ENCODE data around the gene CASR. TPM values are rescaled to one million over a fixed set of nuclear protein-coding genes. Genes with fewer than 3 reads are reported as not detected.

CASR gene
- total RNA-seq, 1 donor from 2014 or later: 0.06 TPM

- H3K4me3 ChIP-seq (ENCODE audit: low read depth, low read length): no peak overlapping the region
- DNase-seq (ENCODE audit: low read depth): no peak
- no peak for TF ChIP-seq CTCF (conservative IDR thresholded peaks at IDR 0.05; ENCODE audit: low read depth, low read length)
Observed at GRCh38 chr3:122307976-122308375, 124.5 kb downstream of the CASR start.

DNA sequence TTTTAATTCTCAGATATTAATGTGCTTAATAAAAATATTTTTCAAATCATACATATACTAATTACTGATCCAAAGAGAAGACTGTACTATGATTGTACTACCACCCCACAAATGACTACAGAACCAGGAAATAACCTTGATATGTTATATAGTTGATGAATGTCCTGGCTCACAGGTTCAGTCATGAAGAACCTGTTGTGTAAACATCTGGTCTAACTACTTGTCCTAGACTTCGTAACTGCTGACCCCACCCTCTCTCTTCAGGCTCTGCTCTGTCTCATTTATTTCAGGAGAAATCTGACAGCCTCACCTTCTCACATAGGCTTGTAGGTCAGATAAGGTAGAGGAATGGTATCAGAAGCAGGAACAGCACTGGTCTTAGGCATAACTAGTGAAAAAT is 126.9 kb downstream of the CASR start:
- TF ChIP-seq CTCF (conservative IDR thresholded peaks at IDR 0.05; ENCODE audit: low read depth, low read length): no peak
- DNase-seq (ENCODE audit: low read depth): no peak
- H3K4me3 ChIP-seq (ENCODE audit: low read depth, low read length): no peak overlapping the region

DNA sequence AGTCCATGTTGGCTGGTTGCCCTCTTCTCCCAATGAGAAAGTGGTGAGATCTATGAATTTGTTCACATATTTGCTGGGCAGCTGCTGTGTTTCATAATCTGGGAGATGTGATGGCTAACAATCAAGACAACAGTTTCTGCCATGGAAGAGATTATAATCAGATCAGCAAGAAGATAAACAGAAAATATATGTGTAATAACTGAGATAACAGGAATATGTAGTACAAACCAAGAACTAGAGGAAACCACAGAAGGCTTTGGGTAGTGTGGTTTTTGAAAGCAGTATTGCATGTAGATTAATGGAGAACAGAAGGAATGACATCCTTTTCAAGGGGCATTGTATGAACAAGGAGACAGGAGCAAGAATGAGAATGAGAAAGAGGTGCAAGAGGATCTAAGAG is 129.4 kb downstream of the CASR start:
- no peak for DNase-seq (ENCODE audit: low read depth)
- H3K4me3 ChIP-seq (ENCODE audit: low read depth, low read length): no peak overlapping the region
- TF ChIP-seq CTCF (conservative IDR thresholded peaks at IDR 0.05; ENCODE audit: low read depth, low read length): no peak

DNA sequence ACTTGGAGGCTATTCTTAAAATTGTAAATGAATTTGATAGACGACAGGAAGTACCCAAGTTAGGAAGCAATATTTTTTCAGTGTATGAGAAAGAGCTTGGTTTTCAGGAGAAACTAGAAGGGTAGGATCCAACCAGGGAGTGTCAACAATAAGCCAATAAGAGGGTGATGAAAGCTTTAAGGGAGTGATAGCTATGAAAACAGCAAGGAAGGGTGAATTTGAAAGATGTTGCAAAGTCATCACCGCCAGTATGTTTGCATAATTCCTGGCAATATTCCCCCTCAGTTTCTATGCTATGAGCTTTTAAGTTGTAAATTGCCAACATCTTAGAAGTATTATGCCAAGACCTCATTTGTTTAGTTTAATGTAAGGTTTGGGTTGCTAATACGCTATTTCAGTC is 129.8 kb downstream of the CASR start:
- H3K4me3 ChIP-seq (ENCODE audit: low read depth, low read length): no peak overlapping the region
- DNase-seq (ENCODE audit: low read depth): no peak
- TF ChIP-seq CTCF (conservative IDR thresholded peaks at IDR 0.05; ENCODE audit: low read depth, low read length): no peak

DNA sequence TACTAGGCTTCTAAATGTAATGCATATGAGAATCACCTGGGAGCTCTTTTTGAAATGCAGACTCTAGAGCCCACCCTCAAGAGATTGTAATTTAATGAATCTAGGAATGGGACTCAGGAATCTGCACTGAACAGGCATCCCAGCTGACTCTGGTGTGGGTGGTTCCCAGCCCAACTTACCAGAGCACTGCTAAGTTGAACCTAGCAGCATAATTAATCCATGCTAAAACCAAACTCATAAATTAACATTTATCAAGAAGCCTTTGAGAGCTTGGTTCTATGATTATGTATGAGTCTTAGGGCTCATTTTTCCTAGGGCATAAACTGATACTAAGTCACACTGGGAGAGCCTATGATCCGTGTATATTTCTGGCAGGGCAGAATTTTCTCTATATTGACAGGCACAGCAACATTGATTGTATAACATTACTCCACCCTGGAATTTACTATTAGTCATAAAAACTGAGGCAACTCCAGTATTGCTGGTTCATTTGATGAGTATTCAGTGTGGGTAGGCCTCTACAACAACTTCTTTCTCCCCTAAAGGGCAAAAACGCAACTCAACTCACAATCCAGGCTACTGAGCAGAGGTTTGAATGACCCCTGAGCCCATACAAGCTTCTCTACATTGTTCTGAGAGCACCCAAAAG is 130.9 kb downstream of the CASR start:
- no peak for DNase-seq (ENCODE audit: low read depth)
- no peak for TF ChIP-seq CTCF (conservative IDR thresholded peaks at IDR 0.05; ENCODE audit: low read depth, low read length)
- no peak overlapping the region for H3K4me3 ChIP-seq (ENCODE audit: low read depth, low read length)

GRCh38 chr3:122315619-122316018 is 132.2 kb downstream of the CASR start:
- TF ChIP-seq CTCF (conservative IDR thresholded peaks at IDR 0.05; ENCODE audit: low read depth, low read length): no peak
- no peak overlapping the region for H3K4me3 ChIP-seq (ENCODE audit: low read depth, low read length)
- no peak for DNase-seq (ENCODE audit: low read depth)

DNA sequence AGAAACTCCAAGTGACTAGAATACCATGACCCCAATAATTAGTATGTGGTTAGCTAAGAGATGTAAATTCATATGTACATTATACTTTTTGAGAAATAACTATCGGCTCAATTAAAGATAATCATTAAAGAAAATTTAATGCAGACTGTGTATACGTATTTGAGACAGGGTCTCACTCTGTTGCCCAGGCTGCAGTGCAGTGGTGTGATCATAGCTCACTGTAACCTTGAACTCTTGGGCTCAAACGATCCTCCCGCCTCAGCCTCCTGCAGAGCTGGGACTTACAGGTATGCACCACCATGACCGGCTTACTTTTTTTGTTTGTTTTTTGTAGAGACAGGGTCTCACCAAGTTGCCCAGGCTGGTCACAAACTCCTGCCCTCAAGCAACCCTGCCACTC is 132.9 kb downstream of the CASR start:
- DNase-seq (ENCODE audit: low read depth): no peak
- no peak overlapping the region for H3K4me3 ChIP-seq (ENCODE audit: low read depth, low read length)
- no peak for TF ChIP-seq CTCF (conservative IDR thresholded peaks at IDR 0.05; ENCODE audit: low read depth, low read length)
